Mucosa of descending colon (tissue), 3 donors: Measurements from ENCODE around the gene OR9A4. TPM values are rescaled to one million over a fixed set of nuclear protein-coding genes. Genes with fewer than 3 reads are reported as not detected.
"Not testable (repeated sequence)": the region's sequence is repeated elsewhere in the genome, so short reads cannot be mapped to it uniquely, and the experiment has no call there.

Source experiments
- ATAC-seq: fragments of 200-7000 bp; cut with Tn5 transposase; one replicate; pipeline ENCODE4 v1.9.1; 2020; ENCODE audit warnings: mild to moderate bottlenecking, moderate library complexity
- DNase-seq, 3 donors: peaks; one replicate each; pipeline ENCODE4 v3.0.0-alpha.2; 2020
- H3K36me3 ChIP-seq: fragments of 200-600 bp; one replicate; pipeline ENCODE4 v1.8.0; 2021; ENCODE audit warnings: low read depth, mild to moderate bottlenecking
- H3K4me1 ChIP-seq: fragments of 200-600 bp; one replicate; pipeline ENCODE4 v1.8.0; 2021; ENCODE audit warnings: low read depth, mild to moderate bottlenecking
- H3K4me3 ChIP-seq: fragments of 200-600 bp; one replicate; pipeline ENCODE4 v1.8.0; 2021; ENCODE audit warnings: mild to moderate bottlenecking
- H3K9me3 ChIP-seq: fragments of 200-600 bp; one replicate; pipeline ENCODE4 v1.8.0; 2021; ENCODE audit warnings: mild to moderate bottlenecking
- intact Hi-C, 2 donors: fragments of 100-400 bp; cut with DNase I in 1 of 2; cut with micrococcal nuclease in 1 of 2; formaldehyde crosslinking; loops; one replicate each; pipeline versions ENCODE4 v1.11.0 to v1.11.1; 2022; cut with DNase I, micrococcal nuclease
- total RNA-seq, 3 donors: library from RNA; stranded (reverse); fragmentation: NEBNext Ultra II Directional in 2 of 3; extraction: Animal tissue kit (Norgen Biotek cat#: 25700) in 2 of 3; gene quantifications; one replicate each; pipeline versions ENCODE4 v1.2.1 to v1.2.4, GENCODE V29; 2021 to 2023
- TF ChIP-seq, protein P1 (sequence below): fragments of 200-600 bp; IDR thresholded peaks from one replicate; pipeline ENCODE4 v1.8.0; 2022; ENCODE audit warnings: antibody characterized with exemption, mild to moderate bottlenecking
- donor health status: DM: no; HTN: no; CAD: no; lungs with moderate emphysema.
- donor health status: DM: no; HTN: no; CAD: no.
- donor health status: DM: no; HTN: yes; CAD: no.

The OR9A4 gene
- total RNA-seq, 3 donors from 2014 or later = 0.26 TPM; not detected in 2

DNA sequence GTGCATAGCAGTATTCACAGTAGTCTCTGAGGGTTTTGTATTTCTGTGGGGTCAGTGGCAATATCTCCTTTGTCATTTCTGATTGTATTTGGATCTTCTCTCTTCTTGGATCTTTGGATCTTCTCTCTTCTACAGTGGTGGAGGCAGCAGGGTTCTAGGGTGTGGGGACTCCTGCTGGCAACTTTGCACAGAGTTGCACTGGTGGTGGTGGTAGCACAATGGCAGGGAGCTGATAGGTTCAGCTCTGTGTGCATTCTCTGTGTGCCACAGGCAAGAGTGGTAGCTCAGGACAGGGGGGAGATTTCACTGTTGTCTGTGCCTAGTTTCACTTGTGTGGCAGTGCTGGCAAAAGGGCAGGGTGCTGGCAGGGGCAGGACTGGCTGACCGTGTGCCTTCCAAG lies 39.8 kb upstream of the OR9A4 start:
- Histone ChIP-seq H3K4me3 (no peak overlapping the region), H3K36me3 (no peaks in the 10 kb centered on the region), H3K9me3 (no peaks in the 10 kb centered on the region), H3K4me1 (no peaks in the 10 kb centered on the region)
- no peak for ATAC-seq
- intact Hi-C loops = no loop called here
- TF ChIP-seq, protein P1, sequence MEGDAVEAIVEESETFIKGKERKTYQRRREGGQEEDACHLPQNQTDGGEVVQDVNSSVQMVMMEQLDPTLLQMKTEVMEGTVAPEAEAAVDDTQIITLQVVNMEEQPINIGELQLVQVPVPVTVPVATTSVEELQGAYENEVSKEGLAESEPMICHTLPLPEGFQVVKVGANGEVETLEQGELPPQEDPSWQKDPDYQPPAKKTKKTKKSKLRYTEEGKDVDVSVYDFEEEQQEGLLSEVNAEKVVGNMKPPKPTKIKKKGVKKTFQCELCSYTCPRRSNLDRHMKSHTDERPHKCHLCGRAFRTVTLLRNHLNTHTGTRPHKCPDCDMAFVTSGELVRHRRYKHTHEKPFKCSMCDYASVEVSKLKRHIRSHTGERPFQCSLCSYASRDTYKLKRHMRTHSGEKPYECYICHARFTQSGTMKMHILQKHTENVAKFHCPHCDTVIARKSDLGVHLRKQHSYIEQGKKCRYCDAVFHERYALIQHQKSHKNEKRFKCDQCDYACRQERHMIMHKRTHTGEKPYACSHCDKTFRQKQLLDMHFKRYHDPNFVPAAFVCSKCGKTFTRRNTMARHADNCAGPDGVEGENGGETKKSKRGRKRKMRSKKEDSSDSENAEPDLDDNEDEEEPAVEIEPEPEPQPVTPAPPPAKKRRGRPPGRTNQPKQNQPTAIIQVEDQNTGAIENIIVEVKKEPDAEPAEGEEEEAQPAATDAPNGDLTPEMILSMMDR = no peak
- DNase-seq = no peak

GRCh38 chr7:141877365-141877764 lies 38.8 kb upstream of the OR9A4 start:
- DNase-seq (no peak), ATAC-seq (no peak)
- TF ChIP-seq, protein P1 = no peak
- H3K9me3 ChIP-seq = no peaks in the 10 kb centered on the region
- H3K4me3 ChIP-seq = no peak overlapping the region
- intact Hi-C loops = no loop called here
- H3K36me3 ChIP-seq = no peaks in the 10 kb centered on the region
- H3K4me1 ChIP-seq = no peaks in the 10 kb centered on the region

DNA sequence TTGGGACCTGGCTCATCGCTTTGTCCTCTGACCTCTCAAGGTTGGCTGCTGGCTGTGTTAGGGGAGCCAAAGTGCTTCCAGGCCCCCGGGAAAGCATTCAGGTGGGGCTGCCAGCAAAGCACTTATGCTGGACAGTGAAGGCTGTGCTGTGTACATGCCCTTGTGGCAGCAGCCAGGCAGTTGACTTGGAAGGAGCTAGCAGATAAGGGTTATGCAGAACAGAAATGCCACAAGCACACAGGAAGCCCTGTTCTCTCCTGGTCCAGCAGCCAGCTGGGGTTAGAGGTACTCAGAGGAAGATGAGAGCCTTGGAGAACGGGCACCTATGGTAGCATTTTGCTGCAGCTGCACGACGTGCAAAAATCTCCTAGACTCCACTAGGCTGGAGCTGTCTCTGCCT lies 35.2 kb upstream of the OR9A4 start:
- intact Hi-C loops = no loop called here
- H3K36me3 ChIP-seq = no peaks in the 10 kb centered on the region
- DNase-seq = no peak
- H3K4me1 ChIP-seq = no peaks in the 10 kb centered on the region
- H3K4me3 ChIP-seq = no peak overlapping the region
- TF ChIP-seq, protein P1 = no peak
- no peaks in the 10 kb centered on the region for H3K9me3 ChIP-seq
- ATAC-seq = no peak

- TF ChIP-seq, protein P1 = no peak
- H3K9me3 ChIP-seq = no peaks in the 10 kb centered on the region
- ATAC-seq (no peak), DNase-seq (no peak)
- intact Hi-C loops = no loop called here
- H3K4me1 ChIP-seq = no peaks in the 10 kb centered on the region
- no peak overlapping the region for H3K4me3 ChIP-seq
- no peaks in the 10 kb centered on the region for H3K36me3 ChIP-seq
Observed at GRCh38 chr7:141884539-141885225, 31.5 kb upstream of the OR9A4 start.

DNA sequence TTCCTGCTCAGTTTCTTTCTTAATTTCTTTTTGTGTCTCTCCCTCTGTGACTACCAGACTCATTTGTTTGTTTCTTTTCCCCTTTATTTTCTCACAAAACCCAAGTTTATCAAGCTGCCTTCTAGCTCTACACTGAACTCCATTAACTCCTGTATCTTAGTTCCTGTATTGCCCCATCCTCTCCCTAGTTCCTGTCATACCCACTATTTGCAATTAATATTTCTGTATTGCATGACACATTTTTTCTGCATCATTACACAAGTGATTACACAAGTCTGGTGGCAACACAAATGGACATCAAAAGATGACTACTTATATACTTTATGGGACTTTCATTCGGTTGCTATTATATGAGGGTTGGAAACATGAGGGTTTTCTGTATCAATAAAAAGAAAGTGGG lies 26.9 kb upstream of the OR9A4 start:
- DNase-seq (no peak), ATAC-seq (no peak)
- Histone ChIP-seq H3K36me3 (no peaks in the 10 kb centered on the region), H3K9me3 (no peaks in the 10 kb centered on the region), H3K4me1 (no peaks in the 10 kb centered on the region), H3K4me3 (no peak overlapping the region)
- TF ChIP-seq, protein P1 = no peak
- intact Hi-C loops = no loop called here

- no peak overlapping the region for H3K4me3 ChIP-seq
- H3K9me3 ChIP-seq = no peaks in the 10 kb centered on the region
- TF ChIP-seq, protein P1 = no peak
- ATAC-seq = no peak
- no peak for DNase-seq
- no peaks in the 10 kb centered on the region for H3K4me1 ChIP-seq
- intact Hi-C loops = no loop called here
- H3K36me3 ChIP-seq = no peaks in the 10 kb centered on the region
Observed at GRCh38 chr7:141891336-141891735, 24.9 kb upstream of the OR9A4 start.

DNA sequence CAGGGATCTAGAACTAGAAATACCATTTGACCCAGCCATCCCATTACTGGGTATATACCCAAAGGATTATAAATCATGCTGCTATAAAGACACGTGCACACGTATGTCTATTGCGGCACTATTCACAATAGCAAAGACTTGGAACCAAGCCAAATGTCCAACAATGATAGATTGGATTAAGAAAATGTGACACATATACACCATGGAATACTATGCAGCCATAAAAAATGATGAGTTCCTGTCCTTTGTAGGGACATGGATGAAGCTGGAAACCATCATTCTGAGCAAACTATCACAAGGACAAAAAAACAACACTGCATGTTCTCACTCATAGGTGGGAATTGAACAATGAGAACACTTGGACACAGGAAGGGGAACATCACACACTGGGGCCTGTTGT lies 16.8 kb upstream of the OR9A4 start:
- intact Hi-C loops, H3K4me1 ChIP-seq, DNase-seq, H3K4me3 ChIP-seq, ATAC-seq, H3K36me3 ChIP-seq, H3K9me3 ChIP-seq: not testable (repeated sequence)
